ENCODE measurements around the gene PARVB. TPM values are rescaled to one million over a fixed set of nuclear protein-coding genes. Genes with fewer than 3 reads are reported as not detected.

Gene PARVB
- total and polyA plus RNA-seq, 9 of the 15 experiments (the other 6 are each of a cell fraction or from before 2014, with no cell fraction given): 1.1 to 59.2 (median 29.2) TPM

DNA sequence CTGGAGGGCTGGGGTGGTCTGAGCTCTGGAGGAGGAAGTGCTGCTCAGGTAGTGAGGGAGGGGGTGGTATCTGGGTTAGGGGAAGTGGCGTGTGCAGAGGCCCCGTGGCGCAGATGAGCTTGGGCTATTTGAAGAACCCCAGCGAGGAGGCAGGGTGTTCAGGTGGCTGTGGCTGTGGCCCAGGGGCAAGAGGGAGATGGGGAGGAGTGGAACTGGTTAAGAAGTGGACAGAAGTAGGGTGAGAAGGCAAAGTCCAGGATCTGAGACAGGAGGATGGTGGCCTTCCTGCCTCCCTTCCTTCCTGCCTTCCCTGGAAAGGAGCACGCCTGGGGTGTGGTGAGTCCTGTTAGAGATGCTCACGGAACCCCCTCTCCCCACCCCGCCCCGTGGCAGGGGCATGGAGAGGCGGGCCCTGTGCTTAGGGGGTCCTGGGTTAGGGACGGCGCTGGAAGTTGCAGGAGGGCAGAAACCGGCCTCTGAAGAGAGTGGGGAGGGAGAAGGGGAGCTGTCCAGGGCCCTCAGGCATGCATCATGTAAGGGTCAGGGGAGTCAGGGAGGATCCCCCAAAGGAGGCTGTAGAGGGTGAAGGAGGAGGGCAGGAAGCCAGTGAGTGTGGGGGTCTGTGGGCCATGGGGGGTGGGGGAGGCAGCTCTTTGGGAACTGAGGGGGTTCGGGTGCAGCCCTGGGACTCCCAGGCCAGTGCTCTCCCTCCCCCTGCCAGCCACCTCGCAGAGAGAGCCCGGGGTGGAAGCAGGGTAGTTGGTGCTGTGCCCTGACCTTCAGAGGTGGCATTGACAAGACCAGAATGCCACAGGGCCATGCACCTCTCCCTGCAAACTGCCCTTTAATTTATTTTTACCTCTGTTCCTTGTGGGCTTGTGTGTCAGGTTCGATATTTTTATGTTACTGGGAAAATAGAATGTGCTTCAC lies 92.9 kb downstream of the PARVB start (continued):
- TF ChIP-seq ILF3 (IDR thresholded peaks at IDR 0.05; ENCODE audit: borderline replicate concordance) (no peak), NFIX (CRISPR knock-in tag; IDR thresholded peaks at IDR 0.05; ENCODE audit: low read depth) (no peak)

DNA sequence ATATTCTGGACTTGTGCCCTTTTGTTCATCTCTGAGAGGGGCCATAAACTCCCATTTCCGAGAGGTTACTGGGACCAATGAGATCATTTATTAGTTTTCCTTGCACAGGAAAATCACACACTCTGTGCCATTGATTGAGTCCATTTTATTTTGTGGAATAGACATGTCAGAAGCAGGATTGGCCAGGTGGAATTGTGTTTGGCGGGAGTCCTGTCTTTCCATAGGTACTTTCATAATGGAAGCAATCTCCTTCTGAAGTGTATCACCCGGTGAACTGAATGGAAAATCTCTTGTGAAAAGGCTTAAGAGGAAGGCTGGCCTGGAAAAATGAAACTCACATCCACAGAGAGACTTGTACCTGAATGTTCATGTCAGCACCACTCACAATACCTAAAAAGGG lies 93.6 kb downstream of the PARVB start:
- intact Hi-C loops (cut with micrococcal nuclease): no loop called here
- H4K20me1 ChIP-seq (replicated peaks; ENCODE audit: control insufficient read depth, insufficient read depth, low read length): no peaks in the 10 kb centered on the region
- no peak overlapping the region for H3K4me2 ChIP-seq (ENCODE audit: insufficient read depth, low read length)
- no peak overlapping the region for H3K4me3 ChIP-seq
- H3K9ac ChIP-seq (ENCODE audit: insufficient read depth in 1 of 2, low read depth in 2 of 2, low read length in 2 of 2): no peak overlapping the region
- CTCF ChIA-PET (ENCODE audit: low intra/inter-chr PET ratio): no interaction called here
- no peak for FAIRE-seq
- H3K9me1 ChIP-seq (ENCODE audit: control insufficient read depth, insufficient read depth, low read length): no peaks in the 10 kb centered on the region
- H3K9me3 ChIP-seq (replicated peaks; ENCODE audit: control insufficient read depth, insufficient read depth, low read depth, low read length): no peaks in the 10 kb centered on the region
- ATAC-seq: no peak
- 40% methylated on average over 3 of the region's 3 CpGs for WGBS (ENCODE audit: insufficient coverage, low coverage, missing lambda C conversion rate)
- H3K36me3 ChIP-seq (ENCODE audit: control insufficient read depth, insufficient read depth, low read length): no peaks in the 10 kb centered on the region; the same call in 2 of the 3 replicates
- POLR2A ChIA-PET: no interaction called here
- no peaks in the 10 kb centered on the region for H3K79me2 ChIP-seq (ENCODE audit: control insufficient read depth, insufficient read depth, low read length)
- DNase-seq (ENCODE audit: extremely low read depth in 1 of 4, low spot score in 3 of 4): no peak
- in situ Hi-C loops (cut with MboI): no loop called here
- H3K27ac ChIP-seq (ENCODE audit: extremely low read depth, low read depth, low read length): no peak overlapping the region
- no peaks in the 10 kb centered on the region for H3K27me3 ChIP-seq (ENCODE audit: control insufficient read depth in 2 of 2, insufficient read depth in 2 of 2, low read length in 2 of 2)
- H2AFZ ChIP-seq (ENCODE audit: low read depth, low read length): no peak overlapping the region
- peaks cover 0 to 3% of the 10 kb centered on the region in 2 experiments; a peak in 1 of 5 replicates for H3K4me1 ChIP-seq (replicated peaks in 1 of 2; ENCODE audit: control insufficient read depth in 2 of 2, insufficient read depth in 2 of 2, low read length in 2 of 2)
- no TSS peak for BruUV-seq (replicated peaks)
- no peak for TF ChIP-seq GTF2F1 (IDR thresholded peaks at IDR 0.05; ENCODE audit: low read depth, low read length)
- TF ChIP-seq, protein P1, sequence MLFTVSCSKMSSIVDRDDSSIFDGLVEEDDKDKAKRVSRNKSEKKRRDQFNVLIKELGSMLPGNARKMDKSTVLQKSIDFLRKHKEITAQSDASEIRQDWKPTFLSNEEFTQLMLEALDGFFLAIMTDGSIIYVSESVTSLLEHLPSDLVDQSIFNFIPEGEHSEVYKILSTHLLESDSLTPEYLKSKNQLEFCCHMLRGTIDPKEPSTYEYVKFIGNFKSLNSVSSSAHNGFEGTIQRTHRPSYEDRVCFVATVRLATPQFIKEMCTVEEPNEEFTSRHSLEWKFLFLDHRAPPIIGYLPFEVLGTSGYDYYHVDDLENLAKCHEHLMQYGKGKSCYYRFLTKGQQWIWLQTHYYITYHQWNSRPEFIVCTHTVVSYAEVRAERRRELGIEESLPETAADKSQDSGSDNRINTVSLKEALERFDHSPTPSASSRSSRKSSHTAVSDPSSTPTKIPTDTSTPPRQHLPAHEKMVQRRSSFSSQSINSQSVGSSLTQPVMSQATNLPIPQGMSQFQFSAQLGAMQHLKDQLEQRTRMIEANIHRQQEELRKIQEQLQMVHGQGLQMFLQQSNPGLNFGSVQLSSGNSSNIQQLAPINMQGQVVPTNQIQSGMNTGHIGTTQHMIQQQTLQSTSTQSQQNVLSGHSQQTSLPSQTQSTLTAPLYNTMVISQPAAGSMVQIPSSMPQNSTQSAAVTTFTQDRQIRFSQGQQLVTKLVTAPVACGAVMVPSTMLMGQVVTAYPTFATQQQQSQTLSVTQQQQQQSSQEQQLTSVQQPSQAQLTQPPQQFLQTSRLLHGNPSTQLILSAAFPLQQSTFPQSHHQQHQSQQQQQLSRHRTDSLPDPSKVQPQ (CRISPR knock-in tag; IDR thresholded peaks at IDR 0.05; ENCODE audit: borderline replicate concordance): no peak
- TF ChIP-seq USF2 (CRISPR knock-in tag; IDR thresholded peaks at IDR 0.05): no peak
- no peak for TF ChIP-seq HDAC3 (IDR thresholded peaks at IDR 0.05; ENCODE audit: borderline replicate concordance, partially characterized antibody)
- TF ChIP-seq ILK (tag; IDR thresholded peaks at IDR 0.05; ENCODE audit: borderline replicate concordance, low read depth): no peak
- TF ChIP-seq CBX1 (IDR thresholded peaks at IDR 0.05; ENCODE audit: low read depth): no peak
- TF ChIP-seq ZNF79 (CRISPR knock-in tag; IDR thresholded peaks at IDR 0.05; ENCODE audit: low read depth): no peak
- TF ChIP-seq MYNN (IDR thresholded peaks at IDR 0.05): no peak
- TF ChIP-seq MYNN (CRISPR knock-in tag; IDR thresholded peaks at IDR 0.05): no peak
- TF ChIP-seq ZZZ3 (IDR thresholded peaks at IDR 0.05): no peak
- TF ChIP-seq TAF7 (tag; IDR thresholded peaks at IDR 0.05): no peak
- no peak for TF ChIP-seq HES1 (IDR thresholded peaks at IDR 0.05; ENCODE audit: low read depth)
- no peak for TF ChIP-seq GABPB1 (CRISPR knock-in tag; IDR thresholded peaks at IDR 0.05)
- no peak for TF ChIP-seq THRAP3 (IDR thresholded peaks at IDR 0.05; ENCODE audit: borderline replicate concordance)
- no peak for TF ChIP-seq ZNF668 (CRISPR knock-in tag; IDR thresholded peaks at IDR 0.05)
